Activated T-helper 1 cell treated with anti-CD3 and anti-CD28 coated beads, Interleukin-2, amount 50 U/mL, for 16 hours (primary cell): ENCODE data around the gene ADAD1.
"Not testable (repeated sequence)": the region's sequence is repeated elsewhere in the genome, so short reads cannot be mapped to it uniquely, and the experiment has no call there.

Source experiments
- DNase-seq, 2 donors: peaks; one replicate each; pipeline ENCODE4 v3.0.0-alpha.2; 2020; ENCODE audit warnings: low read depth in 1 of 2, low spot score in 1 of 2

The ADAD1 gene

DNA sequence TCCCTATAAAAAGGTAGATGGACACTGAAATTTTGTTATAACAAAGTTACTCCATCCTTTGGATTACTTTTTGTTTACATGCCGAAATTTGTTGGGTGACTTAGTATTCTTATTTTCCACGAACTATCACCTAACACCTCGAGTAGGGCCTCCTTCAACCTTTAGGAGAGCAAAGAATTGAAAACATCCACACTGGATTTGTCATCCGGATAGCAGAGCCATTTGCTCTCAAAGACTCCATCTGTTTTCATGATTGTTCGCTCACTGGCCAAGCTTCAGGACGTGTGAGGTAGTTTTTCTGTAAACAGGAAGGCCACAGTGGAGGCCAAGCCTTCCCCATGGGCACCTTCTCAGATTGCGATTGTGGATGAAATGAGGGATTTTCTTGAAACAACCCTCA lies at the start of gene ADAD1:
ADAD1 (plus strand) TSS at position 301 of the 400 bp plus-strand sequence. CDS start 1,059 bp downstream, outside the sequence.
- DNase-seq = no peak

DNA sequence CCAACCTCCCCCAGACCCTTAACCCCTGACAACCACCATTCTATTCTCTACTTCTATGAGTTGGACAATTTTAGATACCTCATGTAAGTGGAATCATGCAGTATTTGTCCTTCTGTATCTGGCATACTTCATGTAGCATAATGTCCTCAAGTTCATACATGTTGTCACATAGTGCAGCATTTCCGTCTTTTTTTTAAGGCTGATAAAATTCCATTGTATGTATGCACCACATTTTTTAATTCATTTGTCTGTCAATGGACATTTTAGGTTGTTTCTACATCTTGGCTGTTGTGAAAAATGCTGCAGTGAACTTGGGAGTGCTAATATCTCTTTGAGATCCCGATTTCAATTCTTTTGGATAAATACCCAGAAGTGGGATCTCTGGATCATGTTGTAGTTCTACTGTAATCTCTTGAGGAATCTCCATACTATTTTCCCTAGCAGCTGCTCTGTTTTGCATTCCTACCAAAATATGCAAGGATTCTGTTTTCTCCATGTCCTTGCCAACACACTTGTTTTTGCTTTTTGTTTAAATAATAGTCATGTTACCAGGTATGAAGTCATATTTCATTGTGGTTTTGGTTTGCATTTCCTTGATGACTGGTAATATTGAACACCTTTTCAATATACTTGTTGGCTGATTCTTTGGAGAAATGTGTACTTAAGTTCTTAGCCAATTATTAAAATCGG lies 48.8 kb upstream of the ADAD1 start:
- no peak for DNase-seq

DNA sequence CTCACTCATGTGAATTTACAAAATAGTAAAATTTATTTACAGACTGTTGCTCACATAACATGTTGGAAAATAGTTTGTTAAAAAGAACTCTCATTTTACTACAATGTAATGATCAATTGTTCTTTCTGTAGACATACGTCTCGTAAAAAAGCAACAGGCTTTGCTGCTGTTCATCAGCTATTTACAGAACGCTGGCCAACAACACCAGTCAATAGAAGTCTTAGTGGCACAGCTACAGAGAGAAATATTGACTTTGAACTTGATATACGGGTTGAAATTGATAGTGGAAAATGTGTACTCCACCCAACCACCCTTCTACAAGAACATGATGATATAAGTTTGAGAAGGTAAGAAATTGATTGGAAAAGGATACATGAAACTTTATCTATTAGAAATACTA lies 47.6 kb upstream of the ADAD1 start:
- no peak for DNase-seq

GRCh38 chr4:122334828-122335227 lies 44.0 kb upstream of the ADAD1 start:
- DNase-seq = no peak

GRCh38 chr4:122341886-122342285 lies 36.9 kb upstream of the ADAD1 start:
- no peak for DNase-seq

DNA sequence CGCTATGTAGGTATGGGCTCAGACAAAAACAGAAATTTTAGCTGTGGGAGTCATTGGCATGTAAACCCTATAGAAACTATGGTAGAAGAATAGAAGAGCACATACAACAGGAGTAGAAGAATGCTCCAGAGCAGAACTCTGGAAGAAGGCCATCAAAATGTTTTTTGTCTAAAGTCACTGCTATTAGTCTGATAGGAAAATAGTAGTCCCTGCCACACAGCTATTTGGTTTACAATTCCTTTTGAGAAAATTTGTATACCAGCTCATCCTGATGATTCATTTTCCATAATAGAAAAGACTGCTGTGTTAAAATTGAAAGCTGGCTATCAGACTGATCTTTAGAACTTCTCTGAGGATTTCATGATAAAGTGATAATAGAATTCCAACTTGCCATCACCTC lies 32.8 kb upstream of the ADAD1 start:
- no peak for DNase-seq

DNA sequence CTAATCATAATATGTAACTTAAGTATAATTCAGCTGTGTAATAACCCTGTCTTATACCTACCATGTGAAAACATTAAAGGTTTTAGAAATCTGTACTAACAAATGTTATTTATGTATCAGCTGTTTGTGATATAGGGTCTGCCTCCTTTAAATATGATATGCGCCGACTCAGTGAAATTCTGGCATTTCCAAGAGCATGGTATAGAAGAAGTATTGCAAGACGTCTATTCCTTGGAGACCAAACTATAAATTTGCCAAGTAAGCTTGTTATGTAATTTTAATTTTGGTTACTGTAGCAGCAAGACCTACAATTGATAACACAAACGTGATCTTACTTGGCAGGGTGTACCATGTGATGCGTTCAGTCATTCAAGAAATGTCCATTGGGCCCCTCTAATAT lies 32.3 kb upstream of the ADAD1 start:
- no peak for DNase-seq

- DNase-seq = no peak
Measured at GRCh38 chr4:122356317-122356808, 22.4 kb upstream of the ADAD1 start.

DNA sequence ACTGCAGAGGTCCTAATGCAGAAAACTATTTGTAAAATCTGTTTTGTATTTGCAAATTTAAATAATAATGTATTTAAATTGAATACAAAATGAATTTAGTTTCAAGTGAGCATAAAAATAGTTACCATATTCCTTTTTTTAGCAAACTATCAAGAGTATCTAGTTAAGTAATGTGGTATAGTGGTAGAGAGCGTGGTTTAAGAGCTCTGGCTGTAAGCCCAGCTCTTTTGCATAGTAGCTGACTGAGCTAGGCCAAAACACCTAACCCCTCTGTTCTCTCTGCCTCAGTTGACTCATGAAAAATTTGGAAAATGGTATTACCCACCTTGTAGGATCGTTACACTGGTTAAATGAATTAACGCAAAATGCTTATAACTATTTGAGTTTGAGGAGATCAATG lies 18.1 kb upstream of the ADAD1 start:
- DNase-seq = no peak

- DNase-seq = no peak
Measured at GRCh38 chr4:122364700-122365404, 14.0 kb upstream of the ADAD1 start.

GRCh38 chr4:122368786-122369185 lies 10.0 kb upstream of the ADAD1 start:
- DNase-seq = not testable (repeated sequence)

DNA sequence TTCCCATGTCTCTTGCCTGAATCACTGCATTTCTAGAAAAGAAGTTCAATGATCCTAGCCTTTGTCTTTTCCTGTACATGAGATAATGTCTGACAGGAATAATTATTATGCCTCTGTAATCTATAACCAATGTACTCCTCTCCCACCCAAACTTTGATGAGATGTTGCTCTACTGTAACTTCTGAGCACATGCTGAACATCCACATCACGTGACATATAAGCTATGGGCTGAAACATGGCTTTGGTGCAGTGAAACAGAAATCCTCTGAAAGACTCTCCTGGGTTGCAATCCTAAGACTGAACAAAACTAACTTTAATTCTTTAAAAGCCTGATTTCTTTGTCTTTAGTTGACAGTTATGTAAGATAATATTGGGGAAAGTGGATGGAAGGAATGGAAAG lies 1.5 kb upstream of the ADAD1 start:
- no peak for DNase-seq

GRCh38 chr4:122379239-122379638 lies 428 bp downstream of the ADAD1 start:
- DNase-seq = no peak

GRCh38 chr4:122383341-122383740 lies 4.5 kb downstream of the ADAD1 start:
- DNase-seq = no peak

DNA sequence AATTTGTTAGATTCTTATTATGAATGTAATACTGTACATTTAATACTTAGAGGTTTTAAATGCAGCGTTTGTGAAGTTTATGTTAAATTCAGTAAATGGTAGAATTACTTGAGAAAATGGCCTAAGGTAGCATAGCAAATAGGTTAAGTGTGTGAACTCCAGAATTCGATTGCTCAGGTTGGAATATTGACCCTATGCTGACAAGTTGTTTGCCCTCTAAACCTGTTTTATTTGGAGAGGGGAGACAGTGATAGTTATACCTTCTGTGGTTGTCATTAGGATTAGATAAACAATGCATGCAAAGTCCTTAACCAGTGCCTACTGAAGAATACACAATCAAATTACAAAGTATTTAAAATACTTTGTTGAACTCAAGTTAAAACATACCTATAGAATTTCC lies 5.4 kb downstream of the ADAD1 start:
- DNase-seq = no peak

- no peak for DNase-seq
Measured at GRCh38 chr4:122393276-122393675, 14.5 kb downstream of the ADAD1 start.

DNA sequence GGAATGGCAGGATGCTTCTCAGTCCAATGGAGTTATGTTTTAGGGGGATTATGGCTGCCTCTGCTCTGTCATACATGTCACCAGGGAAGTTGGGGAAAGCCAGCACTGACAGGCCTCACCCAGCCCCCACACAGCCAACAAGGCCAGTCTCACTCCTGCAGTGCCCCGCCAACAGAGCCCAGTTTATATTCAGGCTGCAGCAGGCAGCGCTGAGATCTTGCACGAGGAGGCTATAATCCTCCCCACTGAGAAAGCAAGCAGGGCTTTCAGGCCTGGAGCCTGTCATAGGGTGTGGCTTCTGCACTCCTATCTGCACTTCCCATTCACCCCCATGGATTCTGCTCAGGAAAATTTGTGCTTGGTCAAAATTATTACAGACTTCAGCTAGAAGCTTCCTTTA lies 25.1 kb downstream of the ADAD1 start:
- no peak for DNase-seq

GRCh38 chr4:122412547-122412946 lies 33.7 kb downstream of the ADAD1 start:
- no peak for DNase-seq

DNA sequence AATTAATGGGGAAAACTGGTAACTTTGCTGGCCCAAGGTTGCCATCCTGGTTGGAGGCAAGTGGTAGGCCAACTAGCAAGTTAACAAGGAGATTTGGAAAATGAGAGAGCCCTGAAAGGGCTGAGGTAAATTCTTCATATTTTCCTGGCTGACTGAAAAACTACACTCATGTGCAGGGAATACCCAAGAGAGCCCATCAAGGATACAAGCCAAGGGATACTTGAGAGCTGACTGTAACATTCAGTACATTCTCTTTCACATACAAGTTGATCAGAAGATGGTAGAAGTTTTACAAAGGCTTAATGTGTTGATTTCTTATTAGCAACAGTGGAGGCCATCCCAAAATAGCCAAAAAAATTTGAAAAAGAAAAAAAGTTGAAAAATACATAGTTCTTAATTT lies 44.4 kb downstream of the ADAD1 start:
- no peak for DNase-seq

DNA sequence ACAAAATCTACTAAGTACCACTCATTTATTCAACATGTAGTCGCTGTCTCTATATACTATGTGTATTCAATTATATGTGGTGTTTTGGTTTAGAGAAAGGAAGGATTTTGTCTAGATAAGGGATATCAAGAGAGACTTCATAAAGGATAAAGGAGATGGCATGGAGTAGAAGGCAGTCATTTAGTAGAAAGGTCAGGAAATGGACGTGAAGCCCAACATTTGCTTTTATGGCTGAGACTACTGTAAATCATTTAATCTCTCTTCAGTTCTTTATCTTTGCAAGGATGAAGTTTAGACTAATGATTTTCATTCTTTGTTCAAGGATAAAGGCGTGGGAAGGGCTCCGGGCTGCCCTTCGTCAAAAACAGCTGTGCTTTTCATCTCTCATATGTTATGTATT lies 52.5 kb downstream of the ADAD1 start:
- DNase-seq = no peak

DNA sequence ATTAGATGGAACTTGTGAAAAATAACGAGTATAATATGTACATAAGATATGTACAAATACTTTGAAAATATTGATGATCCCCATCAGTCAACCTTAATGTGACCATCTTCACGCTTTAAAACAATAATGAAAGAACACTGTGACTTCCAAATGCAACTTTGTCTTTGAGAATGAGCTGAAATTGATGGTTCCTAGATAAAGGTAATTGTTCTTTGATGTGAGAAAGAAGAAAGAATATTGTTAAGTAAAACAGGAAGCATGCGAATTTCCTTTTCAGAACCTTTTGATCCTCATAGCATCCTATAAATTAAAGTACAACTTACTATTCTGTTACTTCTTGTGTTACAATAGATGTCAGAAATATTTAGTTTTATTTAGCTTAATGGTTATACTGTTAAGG lies 55.5 kb downstream of the ADAD1 start:
- no peak for DNase-seq

GRCh38 chr4:122450847-122451246 lies 72.0 kb downstream of the ADAD1 start:
- DNase-seq = no peak
